NCI-H82 (cell line): ENCODE data around the gene RANBP1.
A peak's percentile ranks its signal among the peaks of the same experiment; 100 is the strongest.
"Not testable (repeated sequence)": the region's sequence is repeated elsewhere in the genome, so short reads cannot be mapped to it uniquely, and the experiment has no call there.

ENCODE experiments used
- DNase-seq: peaks from one replicate; lab custom pipeline; 2025; lab: John Stamatoyannopoulos, UW

Gene RANBP1

GRCh38 chr22:20154602-20155187, 38.8 kb downstream of the RANBP1 start:
- peak; percentile 25 for DNase-seq

GRCh38 chr22:20155330-20156041, 39.6 kb downstream of the RANBP1 start:
- peak; percentile 92 for DNase-seq

GRCh38 chr22:20156042-20156389, 40.1 kb downstream of the RANBP1 start:
- no peak for DNase-seq

- peak; percentile 86 for DNase-seq
These were observed 40.9 kb downstream of the RANBP1 start for GRCh38 chr22:20156611-20157429.

GRCh38 chr22:20157430-20158183, 41.7 kb downstream of the RANBP1 start:
- DNase-seq = no peak

GRCh38 chr22:20158391-20159036, 42.6 kb downstream of the RANBP1 start:
- no peak for DNase-seq

- DNase-seq = peak; percentile 72
These were observed 43.2 kb downstream of the RANBP1 start for GRCh38 chr22:20159076-20159475.

- DNase-seq = not testable (repeated sequence)
These were observed 43.6 kb downstream of the RANBP1 start for GRCh38 chr22:20159531-20159930.

GRCh38 chr22:20160041-20160440, 44.1 kb downstream of the RANBP1 start:
- DNase-seq = no peak

GRCh38 chr22:20164863-20165262, 49.0 kb downstream of the RANBP1 start:
- DNase-seq = no peak

GRCh38 chr22:20165421-20165820, 49.5 kb downstream of the RANBP1 start:
- no peak for DNase-seq

GRCh38 chr22:20165913-20166312, 50.0 kb downstream of the RANBP1 start:
- no peak for DNase-seq

- DNase-seq = no peak
These were observed 50.8 kb downstream of the RANBP1 start for GRCh38 chr22:20166703-20167102.

- DNase-seq = no peak
These were observed 51.9 kb downstream of the RANBP1 start for GRCh38 chr22:20167643-20168322.

GRCh38 chr22:20169253-20169822, 53.4 kb downstream of the RANBP1 start:
- DNase-seq = no peak

- DNase-seq = no peak
These were observed 54.3 kb downstream of the RANBP1 start for GRCh38 chr22:20170170-20170569.

- no peak for DNase-seq
These were observed 55.6 kb downstream of the RANBP1 start for GRCh38 chr22:20171288-20172140.

GRCh38 chr22:20172141-20172613, 56.3 kb downstream of the RANBP1 start:
- no peak for DNase-seq

- no peak for DNase-seq
These were observed 57.3 kb downstream of the RANBP1 start for GRCh38 chr22:20173246-20173645.

GRCh38 chr22:20173772-20174171, 57.9 kb downstream of the RANBP1 start:
- peak; percentile 82 for DNase-seq
